Gastrocnemius medialis (tissue), 4 donors: Measurements from ENCODE around the gene C4orf51. TPM values are rescaled to one million over a fixed set of nuclear protein-coding genes. Genes with fewer than 3 reads are reported as not detected.

Source experiments
- ATAC-seq, 2 donors: fragments of 150-250 bp; one replicate each; pipeline ENCODE4 v1.9.1; 2016
- DNase-seq, 2 donors: peaks; one replicate each; pipeline ENCODE4 v3.0.0-alpha.2; 2019
- H3K27ac ChIP-seq, 4 donors: fragments of 200-600 bp; sonication (generic); 1 replicate in 1 of 4; 2 replicates in 3 of 4; pipeline ENCODE4 v1.5.1; 2016 to 2018; ENCODE audit warnings: mild to moderate bottlenecking in 2 of 4, moderate library complexity in 1 of 4
- H3K27me3 ChIP-seq, 3 donors: fragments of 200-600 bp; sonication (generic) in 2 of 3; 1 replicate in 1 of 3; 2 replicates in 2 of 3; pipeline versions ENCODE4 v1.5.1 to v1.6.0; 2016 to 2019; ENCODE audit warnings: mild to moderate bottlenecking in 1 of 3, moderate library complexity in 1 of 3
- H3K36me3 ChIP-seq, 2 donors: fragments of 200-600 bp; sonication (generic) in 1 of 2; one replicate each; pipeline ENCODE4 v1.5.1; 2017 to 2018
- H3K4me1 ChIP-seq, 2 donors: fragments of 200-600 bp; sonication (generic) in 1 of 2; one replicate each; pipeline ENCODE4 v1.5.1; 2016 to 2017; ENCODE audit warnings: mild to moderate bottlenecking in 2 of 2
- H3K4me3 ChIP-seq, 4 donors: fragments of 200-600 bp; sonication (generic) in 3 of 4; 1 replicate in 1 of 4; 2 replicates in 3 of 4; pipeline ENCODE4 v1.5.1; 2016 to 2019; ENCODE audit warnings: mild to moderate bottlenecking in 2 of 4
- H3K9me3 ChIP-seq, 3 donors: fragments of 200-600 bp; sonication (generic) in 2 of 3; 1 replicate in 1 of 3; 2 replicates in 2 of 3; pipeline ENCODE4 v1.5.1; 2016 to 2019
- CTCF ChIP-seq, 5 experiments: fragments of 450-650 bp in 3 of 5; fragments of 200-600 bp in 2 of 5; sonication (generic) in 2 of 5; IDR thresholded peaks in 4 of 5; conservative IDR thresholded peaks in 1 of 5; 1 replicate in 4 of 5; 2 replicates in 1 of 5; pipeline ENCODE4 v1.5.1; 2016 to 2019; ENCODE audit warnings: antibody characterized with exemption in 5 of 5, mild to moderate bottlenecking in 3 of 5, moderate library complexity in 3 of 5
- POLR2A ChIP-seq, 2 donors: fragments of 450-650 bp; IDR thresholded peaks; one replicate each; pipeline ENCODE4 v1.6.1; 2017; ENCODE audit warnings: antibody characterized with exemption in 2 of 2, mild to moderate bottlenecking in 2 of 2, moderate library complexity in 2 of 2
- in situ Hi-C, 4 donors: fragments of 200-750 bp; cut with MboI; loops; one replicate each; pipeline versions ENCODE4 v1.15.0 to v1.8.0; 2017; ENCODE audit warnings: low sequenced_read_pairs in 4 of 4
- intact Hi-C: fragments of 100-400 bp; cut with DNase I; formaldehyde crosslinking; loops from one replicate; pipeline ENCODE4 v1.15.1; 2023; ENCODE audit warnings: low total_unique reads
- total RNA-seq, 4 donors: library from RNA; depleted of rRNA; stranded (reverse); fragments of >200 nt; gene quantifications; one replicate each; pipeline versions ENCODE4 v1.1.0 to v1.2.3, GENCODE V29; 2016

C4orf51 gene
- total RNA-seq, 4 donors from 2014 or later: not detected

DNA sequence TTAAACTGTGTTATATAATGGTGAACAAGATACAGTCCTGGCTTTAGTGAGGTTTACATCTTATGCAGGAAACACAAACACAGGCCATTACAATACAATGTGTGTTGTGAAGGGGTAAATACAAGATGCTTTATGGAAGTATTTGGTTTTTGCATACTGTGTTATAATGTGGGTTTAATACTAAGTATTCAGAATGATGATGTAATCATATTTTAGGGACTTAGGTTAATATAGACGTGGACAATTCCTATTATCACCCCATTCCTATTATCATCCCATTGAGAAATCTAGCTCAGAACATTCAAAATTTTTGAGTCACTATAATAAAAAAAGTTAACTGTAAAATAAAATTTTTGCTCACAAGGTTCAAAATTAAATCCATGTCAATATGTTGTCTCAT is 36.7 kb upstream of the C4orf51 start:
- no peak for ATAC-seq
- peaks cover 0 to 6% of the 10 kb centered on the region in 2 donors for H3K36me3 ChIP-seq
- intact Hi-C loops: no loop called here
- in situ Hi-C loops: no loop called here
- DNase-seq: no peak
- peaks cover 0 to 7% of the 10 kb centered on the region in 2 donors for H3K4me1 ChIP-seq
- H3K27ac ChIP-seq: no peak overlapping the region
- TF ChIP-seq POLR2A (IDR thresholded peaks at IDR 0.05) (no peak), CTCF (IDR thresholded peaks at IDR 0.05 in 4 of 5, conservative IDR thresholded peaks at IDR 0.05 in 1 of 5) (no peak)
- no peaks in the 10 kb centered on the region for H3K27me3 ChIP-seq
- no peaks in the 10 kb centered on the region for H3K9me3 ChIP-seq
- no peak overlapping the region for H3K4me3 ChIP-seq

DNA sequence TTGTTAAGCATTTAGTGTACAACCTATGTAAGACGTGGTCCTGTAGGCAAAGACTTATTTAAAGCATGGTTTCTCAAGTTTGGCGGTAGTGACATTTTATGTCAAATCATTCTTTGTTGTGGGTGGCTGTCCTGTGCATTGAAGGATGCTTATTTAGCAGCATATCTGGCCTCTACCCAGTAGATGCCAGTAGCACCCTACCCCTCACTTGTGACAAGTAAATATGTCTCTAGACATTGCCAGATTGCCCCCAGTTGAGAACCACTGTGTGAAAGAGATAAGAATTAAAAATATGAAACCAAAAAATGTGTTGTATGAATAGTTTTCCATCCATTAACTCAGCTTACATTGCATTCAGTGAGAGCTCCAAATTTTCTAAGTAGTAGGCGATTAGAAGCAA is 35.2 kb upstream of the C4orf51 start:
- Histone ChIP-seq H3K27ac (no peak overlapping the region), H3K27me3 (no peaks in the 10 kb centered on the region), H3K4me1 (peaks cover 0 to 7% of the 10 kb centered on the region in 2 donors), H3K36me3 (no peaks in the 10 kb centered on the region), H3K4me3 (no peak overlapping the region), H3K9me3 (no peaks in the 10 kb centered on the region)
- ATAC-seq: no peak
- no peak for DNase-seq
- in situ Hi-C loops (no loop called here), intact Hi-C loops (no loop called here)
- TF ChIP-seq CTCF (IDR thresholded peaks at IDR 0.05 in 4 of 5, conservative IDR thresholded peaks at IDR 0.05 in 1 of 5): no peak
- no peak for TF ChIP-seq POLR2A (IDR thresholded peaks at IDR 0.05)

DNA sequence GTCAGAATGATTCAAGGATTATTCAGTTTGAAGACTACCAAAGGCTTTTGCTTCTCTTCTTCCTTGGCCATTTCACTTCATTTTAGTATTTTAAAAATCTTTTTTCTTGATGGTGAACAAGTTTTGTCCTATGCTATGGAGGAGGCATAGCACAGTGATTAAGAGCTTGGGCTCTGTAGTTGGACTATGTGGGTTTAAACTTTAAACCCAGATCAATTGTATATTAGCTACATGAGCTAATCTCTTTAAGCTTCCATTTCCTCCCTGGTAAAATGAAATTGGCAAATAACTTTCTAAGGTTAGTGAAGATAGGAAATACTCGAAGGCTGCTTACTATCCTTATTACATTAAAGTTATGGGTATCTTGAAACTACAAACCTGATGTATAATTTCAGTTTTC is 23.8 kb upstream of the C4orf51 start:
- intact Hi-C loops: no loop called here

GRCh38 chr4:145660064-145660463 is 19.9 kb upstream of the C4orf51 start:
- ATAC-seq (no peak), DNase-seq (no peak)
- Histone ChIP-seq H3K36me3 (peaks cover 0 to 22% of the 10 kb centered on the region in 2 donors), H3K27me3 (no peaks in the 10 kb centered on the region), H3K4me1 (no peaks in the 10 kb centered on the region), H3K27ac (no peak overlapping the region), H3K4me3 (no peak overlapping the region), H3K9me3 (no peaks in the 10 kb centered on the region)
- intact Hi-C loops: no loop called here
- in situ Hi-C loops: no loop called here
- TF ChIP-seq CTCF (IDR thresholded peaks at IDR 0.05 in 4 of 5, conservative IDR thresholded peaks at IDR 0.05 in 1 of 5) (no peak), POLR2A (IDR thresholded peaks at IDR 0.05) (no peak)

More for the DNA sequence above, 23.8 kb upstream of the C4orf51 start:
- H3K4me1 ChIP-seq: no peaks in the 10 kb centered on the region
- no peak for DNase-seq
- no peak for ATAC-seq
- H3K36me3 ChIP-seq: peaks cover 0 to 44% of the 10 kb centered on the region in 2 donors
- TF ChIP-seq CTCF (IDR thresholded peaks at IDR 0.05 in 4 of 5, conservative IDR thresholded peaks at IDR 0.05 in 1 of 5): no peak
- no peak for TF ChIP-seq POLR2A (IDR thresholded peaks at IDR 0.05)
- no peaks in the 10 kb centered on the region for H3K9me3 ChIP-seq
- H3K27ac ChIP-seq: no peak overlapping the region
- in situ Hi-C loops: no loop called here
- H3K4me3 ChIP-seq: no peak overlapping the region
- no peaks in the 10 kb centered on the region for H3K27me3 ChIP-seq

GRCh38 chr4:145663194-145663593 is 16.8 kb upstream of the C4orf51 start:
- ATAC-seq: peak in 1 of 2 donors; percentile 58
- Histone ChIP-seq H3K9me3 (no peaks in the 10 kb centered on the region), H3K27me3 (no peaks in the 10 kb centered on the region), H3K27ac (no peak overlapping the region), H3K36me3 (peaks cover 0 to 10% of the 10 kb centered on the region in 2 donors), H3K4me1 (no peaks in the 10 kb centered on the region), H3K4me3 (no peak overlapping the region)
- no peak for TF ChIP-seq CTCF (IDR thresholded peaks at IDR 0.05 in 4 of 5, conservative IDR thresholded peaks at IDR 0.05 in 1 of 5)
- in situ Hi-C loops (no loop called here), intact Hi-C loops (no loop called here)
- no peak for DNase-seq
